GM12874 (cell line): ENCODE measurements around the gene TARS1.

Source experiments
- TF ChIP-seq, protein P1 (sequence below): IDR thresholded peaks from 2 replicates; pipeline ENCODE4 v1.5.1; 2011; ENCODE audit warnings: low read depth, mild to moderate bottlenecking, control low read depth, low read length, moderate library complexity; ENCODE audit not compliant: insufficient read depth

The TARS1 gene

DNA sequence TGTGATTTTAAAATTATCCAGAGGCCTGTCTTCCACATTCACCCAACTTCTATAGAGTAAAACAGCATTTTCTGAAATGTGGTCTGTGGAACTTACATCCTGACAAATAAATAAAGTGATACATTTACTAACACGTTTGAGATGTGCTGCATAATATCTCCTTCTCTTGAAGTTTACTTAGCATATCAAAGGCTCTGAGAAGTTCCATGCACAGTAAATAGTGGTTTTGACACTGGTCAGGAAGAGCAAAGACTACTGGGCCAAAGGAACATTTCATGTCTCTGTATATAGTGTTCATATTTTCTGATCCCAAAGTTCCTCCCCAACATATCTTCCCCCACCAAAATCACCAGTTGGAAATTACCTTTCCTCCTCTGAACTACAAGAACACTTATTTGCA, 30.5 kb upstream of the TARS1 start:
- TF ChIP-seq, protein P1, sequence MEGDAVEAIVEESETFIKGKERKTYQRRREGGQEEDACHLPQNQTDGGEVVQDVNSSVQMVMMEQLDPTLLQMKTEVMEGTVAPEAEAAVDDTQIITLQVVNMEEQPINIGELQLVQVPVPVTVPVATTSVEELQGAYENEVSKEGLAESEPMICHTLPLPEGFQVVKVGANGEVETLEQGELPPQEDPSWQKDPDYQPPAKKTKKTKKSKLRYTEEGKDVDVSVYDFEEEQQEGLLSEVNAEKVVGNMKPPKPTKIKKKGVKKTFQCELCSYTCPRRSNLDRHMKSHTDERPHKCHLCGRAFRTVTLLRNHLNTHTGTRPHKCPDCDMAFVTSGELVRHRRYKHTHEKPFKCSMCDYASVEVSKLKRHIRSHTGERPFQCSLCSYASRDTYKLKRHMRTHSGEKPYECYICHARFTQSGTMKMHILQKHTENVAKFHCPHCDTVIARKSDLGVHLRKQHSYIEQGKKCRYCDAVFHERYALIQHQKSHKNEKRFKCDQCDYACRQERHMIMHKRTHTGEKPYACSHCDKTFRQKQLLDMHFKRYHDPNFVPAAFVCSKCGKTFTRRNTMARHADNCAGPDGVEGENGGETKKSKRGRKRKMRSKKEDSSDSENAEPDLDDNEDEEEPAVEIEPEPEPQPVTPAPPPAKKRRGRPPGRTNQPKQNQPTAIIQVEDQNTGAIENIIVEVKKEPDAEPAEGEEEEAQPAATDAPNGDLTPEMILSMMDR, result no peak

- TF ChIP-seq, protein P1, result no peak
Measured at GRCh38 chr5:33411498-33411897, 29.3 kb upstream of the TARS1 start.

- TF ChIP-seq, protein P1, result no peak
Measured at GRCh38 chr5:33415811-33416354, 24.9 kb upstream of the TARS1 start.

DNA sequence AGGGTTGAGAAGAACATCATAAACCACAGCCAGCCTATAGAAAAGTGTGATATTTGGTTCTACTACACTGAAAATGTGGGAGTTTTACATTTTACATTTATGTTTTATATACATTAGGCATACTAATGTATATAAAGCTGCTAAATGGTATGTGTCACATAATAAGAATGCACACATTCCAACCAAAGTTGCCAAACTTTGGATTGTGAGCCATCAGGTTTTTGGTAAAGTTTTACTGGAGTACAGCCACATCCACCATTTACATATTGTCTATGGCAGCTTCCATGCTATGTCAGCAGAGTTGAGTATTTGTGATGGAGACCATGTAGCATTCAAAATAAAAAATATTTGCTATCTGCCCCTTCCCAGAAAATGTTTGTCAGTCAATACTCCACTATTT, 23.1 kb upstream of the TARS1 start:
- TF ChIP-seq, protein P1, result no peak

GRCh38 chr5:33420946-33421345, 19.8 kb upstream of the TARS1 start:
- TF ChIP-seq, protein P1, result no peak

DNA sequence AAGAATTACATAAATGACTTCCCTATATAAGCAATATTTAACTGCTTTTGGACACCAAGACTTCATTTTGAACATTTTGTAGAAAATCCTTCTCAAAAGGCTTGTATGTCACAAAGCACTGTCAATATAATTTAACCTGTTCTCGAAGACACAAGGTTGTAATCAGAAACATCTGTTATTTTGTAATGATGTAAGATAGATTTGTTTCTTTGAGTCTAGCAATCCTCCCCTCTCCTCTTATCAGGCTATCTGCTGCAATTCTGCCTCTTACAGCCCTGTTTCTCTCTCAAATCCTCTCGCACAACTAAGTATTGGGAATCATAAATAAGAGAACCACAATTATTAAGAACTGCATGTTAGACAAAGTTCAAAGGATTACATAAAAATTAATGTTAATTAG, 18.6 kb upstream of the TARS1 start:
- TF ChIP-seq, protein P1, result no peak

DNA sequence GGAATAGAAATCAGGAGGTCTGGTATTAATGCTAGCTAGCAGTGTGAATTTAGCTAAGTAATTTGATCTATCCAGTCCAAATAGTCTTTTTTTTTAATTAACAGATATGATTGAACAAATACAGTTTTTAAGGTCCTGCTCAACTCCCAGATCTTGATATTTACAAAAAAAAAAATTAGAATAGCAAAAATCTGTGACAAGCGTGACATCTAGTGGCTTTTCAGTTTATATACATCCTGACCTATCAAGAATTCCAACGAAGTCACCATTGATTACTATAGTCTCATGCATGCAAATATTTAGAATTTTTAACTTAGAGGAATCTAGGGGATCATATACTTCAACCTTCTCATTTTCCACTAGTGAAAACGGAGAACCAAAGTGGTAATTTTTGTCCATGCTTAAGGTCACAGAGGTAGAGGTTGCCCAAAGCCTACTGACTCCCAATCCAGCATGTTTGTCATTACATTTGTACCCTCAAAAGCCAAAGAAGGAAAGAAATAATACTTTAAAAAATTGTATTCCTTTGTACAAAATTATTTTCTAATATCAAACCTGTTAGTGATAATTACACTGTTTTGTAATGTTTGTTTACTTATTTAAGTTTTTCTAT, 17.6 kb upstream of the TARS1 start:
- TF ChIP-seq, protein P1, result peak; percentile 12; the same call in 1 of the 2 replicates

DNA sequence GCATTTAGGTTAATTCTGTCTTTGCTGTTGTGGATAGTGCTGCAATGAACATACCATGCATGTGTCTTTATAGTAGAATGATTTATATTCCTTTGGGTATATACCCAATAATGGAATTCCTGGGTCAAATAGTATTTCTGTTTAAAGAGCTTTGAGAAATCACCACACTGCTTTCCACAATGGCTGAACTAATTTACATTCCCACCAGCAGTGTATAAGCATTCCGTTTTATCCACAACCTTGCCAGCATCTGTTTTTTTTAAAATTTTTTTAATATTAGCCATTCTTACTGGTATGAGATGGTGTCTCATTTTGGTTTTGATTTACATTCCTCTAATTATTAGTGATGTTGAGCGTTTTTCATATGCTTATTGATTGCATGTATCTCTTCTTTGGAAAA, 15.5 kb upstream of the TARS1 start:
- TF ChIP-seq, protein P1, result no peak
